Measurements from ENCODE around the gene PALD1. TPM values are rescaled to one million over a fixed set of nuclear protein-coding genes. Genes with fewer than 3 reads are reported as not detected.

PALD1 gene
- under 0.01 TPM in 2 replicates for total RNA-seq

GRCh38 chr10:70478191-70479164 lies at the start of gene PALD1:
PALD1 (plus strand) TSS chr10:70478767; CDS start chr10:70525952, 47,185 bp downstream.

GRCh38 chr10:70441161-70441894 lies 37.2 kb upstream of the PALD1 start, which contains the start of gene NODAL:
NODAL (minus strand) TSS chr10:70441681; CDS start chr10:70441667, 14 bp downstream.

GRCh38 chr10:70602665-70603448 lies 124.3 kb downstream of the PALD1 start, which contains the start of gene PRF1:
PRF1 (minus strand) TSS chr10:70602741; CDS start chr10:70600902, 1,839 bp downstream.

Other genes starting within 250 kb of the PALD1 start
- 160 and 209 TPM in 2 replicates for gene PPA1, start 245.3 kb upstream of the PALD1 start, total RNA-seq
- not detected in 2 replicates for gene NPFFR1, start 194.8 kb upstream of the PALD1 start, total RNA-seq
- 20.4 and 22.2 TPM in 2 replicates for gene LRRC20, start 96.1 kb upstream of the PALD1 start, total RNA-seq
- 20.8 and 32.1 TPM in 2 replicates for gene EIF4EBP2, start 74.6 kb upstream of the PALD1 start, total RNA-seq
- gene NODAL, start 37.1 kb upstream of the PALD1 start, total RNA-seq, result not detected in 2 replicates
- gene PRF1, start 124.0 kb downstream of the PALD1 start, total RNA-seq, result not detected in 2 replicates
- gene ADAMTS14, start 193.7 kb downstream of the PALD1 start, total RNA-seq, result under 0.01 and 0.18 TPM in 2 replicates